NT2/D1 (cell line): ENCODE measurements around the gene ARHGAP5.

Source experiments
- SUZ12 ChIP-seq: IDR thresholded peaks from 2 replicates; pipeline ENCODE4 v1.6.1; 2011; ENCODE audit not compliant: insufficient read length, insufficient read depth; ENCODE audit errors: extremely low read depth
- YY1 ChIP-seq: IDR thresholded peaks from 2 replicates; pipeline ENCODE4 v1.6.1; 2011; ENCODE audit not compliant: insufficient read length, insufficient read depth
- ZNF274 ChIP-seq: IDR thresholded peaks from 2 replicates; pipeline ENCODE4 v1.6.1; 2011; ENCODE audit warnings: mild to moderate bottlenecking, low read depth, low read length

GRCh38 chr14:32200368-32201192 is 123.5 kb downstream of the ARHGAP5 start:
- TF ChIP-seq SUZ12 (no peak), YY1 (no peak), ZNF274 (no peak)
